ENCODE measurements around the gene PRCP. TPM values are rescaled to one million over a fixed set of nuclear protein-coding genes. Genes with fewer than 3 reads are reported as not detected.

The PRCP gene
- total RNA-seq, 1 experiment from 2014 or later, result 53.9 TPM

DNA sequence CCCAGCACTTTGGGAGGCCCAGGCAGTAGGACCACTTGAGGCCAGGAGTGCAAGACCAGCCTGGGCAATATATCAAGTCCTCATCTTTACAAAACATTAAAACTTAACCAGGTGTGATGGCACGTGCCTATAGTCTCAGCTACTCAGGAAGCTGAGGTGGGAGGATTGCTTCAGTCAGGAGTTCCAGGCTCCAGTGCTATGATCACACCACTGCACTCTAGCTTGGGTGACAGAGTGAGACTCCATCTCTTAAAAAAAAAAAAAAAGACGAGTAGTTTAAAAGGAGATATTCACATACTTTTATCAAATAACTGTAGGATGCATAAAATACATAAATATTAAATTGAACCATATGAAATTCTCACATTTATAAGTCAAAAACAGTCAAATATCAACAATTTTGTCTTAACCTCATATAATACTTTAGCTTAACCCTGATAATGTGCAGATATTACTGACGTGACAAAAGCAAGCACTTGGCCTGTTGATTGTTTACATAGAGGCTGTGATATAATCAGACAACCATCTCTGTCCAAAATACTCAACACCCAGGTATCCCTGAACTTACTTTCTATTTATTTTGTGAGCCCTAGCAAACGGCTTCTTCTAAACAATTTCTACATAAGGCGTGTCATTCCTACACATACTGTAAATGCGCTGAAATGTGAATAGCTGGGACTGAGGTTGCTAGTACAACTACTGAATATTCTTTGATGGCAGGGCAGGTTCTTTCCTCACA is 57.0 kb downstream of the PRCP start (continued):
- no peak for TF ChIP-seq ZNF423 (CRISPR knock-in tag; IDR thresholded peaks at IDR 0.05)
- TF ChIP-seq ZNF219 (CRISPR knock-in tag; IDR thresholded peaks at IDR 0.05; ENCODE audit: borderline replicate concordance), result no peak
- no peak for TF ChIP-seq ZNF263 (CRISPR knock-in tag; IDR thresholded peaks at IDR 0.05; ENCODE audit: low read depth)
- TF ChIP-seq ESRRA (CRISPR knock-in tag; IDR thresholded peaks at IDR 0.05; ENCODE audit: borderline replicate concordance), result no peak

DNA sequence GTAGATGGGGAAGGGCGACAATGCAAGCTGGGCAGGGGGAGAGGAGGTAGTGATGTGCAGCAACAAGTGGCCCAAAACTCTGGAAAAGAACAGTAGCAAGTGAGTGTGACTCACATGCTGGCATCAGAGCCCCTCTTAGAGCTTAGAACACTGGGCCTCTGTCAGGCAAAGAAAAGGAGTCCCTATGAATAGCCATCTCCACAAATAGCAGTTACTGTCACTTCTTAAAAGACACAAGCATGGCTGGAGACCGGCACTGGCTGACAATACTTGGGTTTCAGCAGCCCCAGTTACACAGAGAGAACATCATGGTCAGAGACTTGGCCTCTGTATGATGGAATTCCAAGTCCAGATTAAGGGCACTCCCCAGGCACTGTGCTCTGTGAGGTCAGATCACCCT is 58.2 kb downstream of the PRCP start:
- Mint-ChIP-seq H3K27ac (no peak overlapping the region), H3K36me3 (peaks cover 2% of the 10 kb centered on the region; the same call in 1 of the 2 replicates), H3K27me3 (ENCODE audit: low read depth) (no peaks in the 10 kb centered on the region), H3K4me1 (peaks cover 15% of the 10 kb centered on the region), H3K9me3 (no peaks in the 10 kb centered on the region), H3K4me3 (no peak overlapping the region)
- ChIA-PET CTCF (interaction anchor here (0.7 kb wide), 1 partner anchor 66 kb away, joined by 3 read pairs; no protein-coding TSS in a partner anchor), POLR2A (no interaction called here)
- ATAC-seq (no peak), DNase-seq (ENCODE audit: low spot score) (no peak)
- no peak for TF ChIP-seq RORB (CRISPR knock-in tag; IDR thresholded peaks at IDR 0.05)
- TF ChIP-seq TCF7 (CRISPR knock-in tag; IDR thresholded peaks at IDR 0.05; ENCODE audit: low read depth), result no peak
- TF ChIP-seq SOX15 (CRISPR knock-in tag; IDR thresholded peaks at IDR 0.05), result no peak
- TF ChIP-seq ZNF263 (CRISPR knock-in tag; IDR thresholded peaks at IDR 0.05; ENCODE audit: low read depth), result no peak
- no peak for TF ChIP-seq ZNF232 (CRISPR knock-in tag; IDR thresholded peaks at IDR 0.05)
- TF ChIP-seq IRF2 (CRISPR knock-in tag; IDR thresholded peaks at IDR 0.05; ENCODE audit: borderline replicate concordance, low read depth), result no peak

DNA sequence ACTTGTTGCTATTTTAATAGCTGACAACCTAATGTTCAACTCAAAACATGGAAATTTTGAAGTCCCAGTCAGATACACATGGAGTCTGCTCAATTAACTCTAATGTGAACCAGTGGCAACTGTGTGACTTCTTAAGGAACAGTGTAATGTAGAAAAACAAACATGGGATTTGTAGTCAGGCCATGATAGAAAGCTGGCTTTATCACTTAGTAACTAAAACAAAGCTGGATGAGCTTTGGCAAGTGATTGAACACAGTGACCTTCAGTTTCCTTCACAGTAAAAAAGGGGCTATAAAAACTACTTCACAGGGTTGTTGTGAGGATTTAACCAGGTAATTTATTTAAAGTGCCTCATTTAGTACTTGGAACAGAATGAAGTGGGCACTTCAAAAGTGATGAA is 62.6 kb downstream of the PRCP start:
- Mint-ChIP-seq H3K4me1 (no peaks in the 10 kb centered on the region), H3K27me3 (ENCODE audit: low read depth) (no peaks in the 10 kb centered on the region), H3K4me3 (no peak overlapping the region), H3K36me3 (peaks cover 8% of the 10 kb centered on the region; the same call in 1 of the 2 replicates), H3K27ac (no peak overlapping the region), H3K9me3 (no peaks in the 10 kb centered on the region)
- CTCF ChIA-PET, result no interaction called here
- POLR2A ChIA-PET, result no interaction called here
- ATAC-seq, result no peak
- TF ChIP-seq, protein P1, sequence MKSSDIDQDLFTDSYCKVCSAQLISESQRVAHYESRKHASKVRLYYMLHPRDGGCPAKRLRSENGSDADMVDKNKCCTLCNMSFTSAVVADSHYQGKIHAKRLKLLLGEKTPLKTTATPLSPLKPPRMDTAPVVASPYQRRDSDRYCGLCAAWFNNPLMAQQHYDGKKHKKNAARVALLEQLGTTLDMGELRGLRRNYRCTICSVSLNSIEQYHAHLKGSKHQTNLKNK (CRISPR knock-in tag; IDR thresholded peaks at IDR 0.05), result no peak
- no peak for TF ChIP-seq MXD4 (CRISPR knock-in tag; IDR thresholded peaks at IDR 0.05; ENCODE audit: borderline replicate concordance)
- no peak for TF ChIP-seq ZBTB21 (CRISPR knock-in tag; IDR thresholded peaks at IDR 0.05; ENCODE audit: borderline replicate concordance)
- TF ChIP-seq, protein P2, sequence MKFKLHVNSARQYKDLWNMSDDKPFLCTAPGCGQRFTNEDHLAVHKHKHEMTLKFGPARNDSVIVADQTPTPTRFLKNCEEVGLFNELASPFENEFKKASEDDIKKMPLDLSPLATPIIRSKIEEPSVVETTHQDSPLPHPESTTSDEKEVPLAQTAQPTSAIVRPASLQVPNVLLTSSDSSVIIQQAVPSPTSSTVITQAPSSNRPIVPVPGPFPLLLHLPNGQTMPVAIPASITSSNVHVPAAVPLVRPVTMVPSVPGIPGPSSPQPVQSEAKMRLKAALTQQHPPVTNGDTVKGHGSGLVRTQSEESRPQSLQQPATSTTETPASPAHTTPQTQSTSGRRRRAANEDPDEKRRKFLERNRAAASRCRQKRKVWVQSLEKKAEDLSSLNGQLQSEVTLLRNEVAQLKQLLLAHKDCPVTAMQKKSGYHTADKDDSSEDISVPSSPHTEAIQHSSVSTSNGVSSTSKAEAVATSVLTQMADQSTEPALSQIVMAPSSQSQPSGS (CRISPR knock-in tag; IDR thresholded peaks at IDR 0.05; ENCODE audit: borderline replicate concordance, low read depth), result no peak
- no peak for TF ChIP-seq GRHL2 (CRISPR knock-in tag; IDR thresholded peaks at IDR 0.05; ENCODE audit: insufficient replicate concordance, severe bottlenecking)
- TF ChIP-seq, protein P3, sequence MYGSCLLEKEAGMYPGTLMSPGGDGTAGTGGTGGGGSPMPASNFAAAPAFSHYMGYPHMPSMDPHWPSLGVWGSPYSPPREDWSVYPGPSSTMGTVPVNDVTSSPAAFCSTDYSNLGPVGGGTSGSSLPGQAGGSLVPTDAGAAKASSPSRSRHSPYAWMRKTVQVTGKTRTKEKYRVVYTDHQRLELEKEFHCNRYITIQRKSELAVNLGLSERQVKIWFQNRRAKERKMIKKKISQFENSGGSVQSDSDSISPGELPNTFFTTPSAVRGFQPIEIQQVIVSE (CRISPR knock-in tag; IDR thresholded peaks at IDR 0.05; ENCODE audit: borderline replicate concordance), result no peak
- no peak for TF ChIP-seq EMX1 (CRISPR knock-in tag; IDR thresholded peaks at IDR 0.05)
- no peak for TF ChIP-seq ETV6 (CRISPR knock-in tag; IDR thresholded peaks at IDR 0.05)
- no peak for TF ChIP-seq TCF7 (CRISPR knock-in tag; IDR thresholded peaks at IDR 0.05; ENCODE audit: low read depth)
- no peak for TF ChIP-seq ELF4 (CRISPR knock-in tag; IDR thresholded peaks at IDR 0.05; ENCODE audit: low read depth)
- TF ChIP-seq, protein P4, sequence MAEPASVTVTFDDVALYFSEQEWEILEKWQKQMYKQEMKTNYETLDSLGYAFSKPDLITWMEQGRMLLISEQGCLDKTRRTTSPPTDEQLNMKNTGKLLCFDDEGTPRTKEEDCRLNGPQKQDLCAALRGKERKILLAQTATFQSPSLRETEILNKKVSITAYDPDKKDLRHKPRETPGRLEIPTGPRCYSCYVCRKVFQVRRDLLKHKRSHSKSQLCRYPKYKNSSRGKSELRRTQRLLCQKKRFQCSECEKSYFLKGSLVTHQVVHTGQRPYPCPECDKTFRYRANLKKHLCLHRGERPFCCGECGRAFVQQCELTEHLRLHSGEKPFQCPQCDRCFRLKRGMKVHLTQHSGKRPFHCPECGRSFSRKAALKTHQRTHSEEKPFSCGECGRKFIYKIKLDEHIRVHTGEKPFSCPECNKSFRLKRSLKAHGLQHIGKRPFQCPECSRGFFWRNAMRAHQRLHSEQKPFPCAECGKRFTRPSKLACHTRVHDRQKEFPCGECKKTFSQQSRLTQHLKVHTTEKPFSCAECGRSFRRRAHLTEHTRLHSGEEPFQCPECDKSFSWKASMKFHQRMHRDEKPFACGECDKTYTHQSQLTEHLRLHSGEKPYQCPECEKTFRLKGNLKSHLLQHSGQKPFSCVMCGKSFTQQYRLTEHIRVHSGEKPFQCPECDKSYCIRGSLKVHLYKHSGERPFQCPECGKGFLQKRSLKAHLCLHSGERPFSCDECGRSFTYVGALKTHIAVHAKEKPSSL (CRISPR knock-in tag; conservative IDR thresholded peaks at IDR 0.05), result no peak
- no peak for TF ChIP-seq ESRRA (CRISPR knock-in tag; IDR thresholded peaks at IDR 0.05; ENCODE audit: borderline replicate concordance)
- no peak for TF ChIP-seq OVOL2 (CRISPR knock-in tag; IDR thresholded peaks at IDR 0.05; ENCODE audit: borderline replicate concordance)
- TF ChIP-seq GABPB1 (CRISPR knock-in tag; IDR thresholded peaks at IDR 0.05), result no peak
- TF ChIP-seq FOXK1 (CRISPR knock-in tag; IDR thresholded peaks at IDR 0.05), result no peak
- TF ChIP-seq, protein P5, sequence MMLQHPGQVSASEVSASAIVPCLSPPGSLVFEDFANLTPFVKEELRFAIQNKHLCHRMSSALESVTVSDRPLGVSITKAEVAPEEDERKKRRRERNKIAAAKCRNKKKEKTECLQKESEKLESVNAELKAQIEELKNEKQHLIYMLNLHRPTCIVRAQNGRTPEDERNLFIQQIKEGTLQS (CRISPR knock-in tag; conservative IDR thresholded peaks at IDR 0.05), result no peak
- no peak for TF ChIP-seq TEAD1 (CRISPR knock-in tag; IDR thresholded peaks at IDR 0.05)
- no peak for TF ChIP-seq PRRX2 (CRISPR knock-in tag; IDR thresholded peaks at IDR 0.05)
- no peak for TF ChIP-seq ZNF671 (CRISPR knock-in tag; IDR thresholded peaks at IDR 0.05)
- DNase-seq (ENCODE audit: low spot score), result no peak
